WERI-Rb-1 (cell line): ENCODE data around the gene RAET1G.

Experiments used
- DNase-seq: peaks from one replicate; pipeline ENCODE4 v3.0.0-alpha.2; 2020
- H3K27ac ChIP-seq: fragments of 250-450 bp; sonication (Bioruptor Pico); 2 replicates; pipeline ENCODE4 v1.5.1; 2020; ENCODE audit warnings: mild to moderate bottlenecking, moderate library complexity
- H3K27me3 ChIP-seq: fragments of 250-450 bp; sonication (Bioruptor Pico); 2 replicates; pipeline ENCODE4 v1.5.1; 2021; ENCODE audit warnings: mild to moderate bottlenecking, low read depth, moderate library complexity; ENCODE audit not compliant: insufficient read depth, severe bottlenecking
- H3K36me3 ChIP-seq: fragments of 250-450 bp; sonication (Bioruptor Pico); 2 replicates; pipeline ENCODE4 v1.5.1; 2020; ENCODE audit warnings: mild to moderate bottlenecking, moderate library complexity
- H3K4me3 ChIP-seq: 2 replicates; pipeline ENCODE4 v1.5.1; 2011; ENCODE audit warnings: low read depth, mild to moderate bottlenecking, control low read depth, low read length
- H3K9me3 ChIP-seq: fragments of 250-450 bp; sonication (Bioruptor Pico); 2 replicates; pipeline ENCODE4 v1.5.1; 2021; ENCODE audit warnings: mild to moderate bottlenecking, moderate library complexity; ENCODE audit not compliant: severe bottlenecking
- TF ChIP-seq, protein P1 (sequence below): IDR thresholded peaks from 2 replicates; pipeline ENCODE4 v1.5.1; 2011; ENCODE audit warnings: low read depth, mild to moderate bottlenecking, control low read depth, inconsistent platforms, low read length

Gene RAET1G

DNA sequence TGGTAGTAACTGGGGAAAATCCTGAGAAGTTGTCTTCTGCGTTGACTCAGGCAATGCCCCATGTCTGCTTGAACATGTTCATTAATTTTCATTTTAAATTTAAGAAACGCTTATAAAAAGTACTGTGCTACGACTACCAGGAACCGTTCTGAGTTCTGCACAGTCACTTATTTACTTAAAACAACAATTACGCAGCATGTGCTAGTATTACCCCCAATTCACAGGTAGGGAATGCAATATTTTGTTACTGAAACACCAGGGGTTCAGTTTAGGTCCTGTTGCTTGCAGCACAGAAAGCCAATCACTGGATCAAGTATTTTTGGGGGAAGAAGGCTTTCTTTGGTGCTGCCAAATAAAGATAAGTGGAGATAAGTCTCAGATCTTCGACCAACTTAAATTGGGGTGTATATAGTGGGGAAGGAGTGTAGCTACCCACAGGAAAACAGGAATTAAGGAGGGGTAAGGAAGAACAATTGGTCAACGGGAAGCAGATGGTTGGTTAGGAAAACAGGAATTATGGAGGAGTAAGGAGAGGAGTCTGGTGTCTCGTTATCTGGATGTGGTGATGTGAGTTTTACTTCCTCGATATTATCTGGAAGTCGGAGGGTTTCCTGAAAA is 53.5 kb downstream of the RAET1G start:
- no peak for DNase-seq
- TF ChIP-seq, protein P1, sequence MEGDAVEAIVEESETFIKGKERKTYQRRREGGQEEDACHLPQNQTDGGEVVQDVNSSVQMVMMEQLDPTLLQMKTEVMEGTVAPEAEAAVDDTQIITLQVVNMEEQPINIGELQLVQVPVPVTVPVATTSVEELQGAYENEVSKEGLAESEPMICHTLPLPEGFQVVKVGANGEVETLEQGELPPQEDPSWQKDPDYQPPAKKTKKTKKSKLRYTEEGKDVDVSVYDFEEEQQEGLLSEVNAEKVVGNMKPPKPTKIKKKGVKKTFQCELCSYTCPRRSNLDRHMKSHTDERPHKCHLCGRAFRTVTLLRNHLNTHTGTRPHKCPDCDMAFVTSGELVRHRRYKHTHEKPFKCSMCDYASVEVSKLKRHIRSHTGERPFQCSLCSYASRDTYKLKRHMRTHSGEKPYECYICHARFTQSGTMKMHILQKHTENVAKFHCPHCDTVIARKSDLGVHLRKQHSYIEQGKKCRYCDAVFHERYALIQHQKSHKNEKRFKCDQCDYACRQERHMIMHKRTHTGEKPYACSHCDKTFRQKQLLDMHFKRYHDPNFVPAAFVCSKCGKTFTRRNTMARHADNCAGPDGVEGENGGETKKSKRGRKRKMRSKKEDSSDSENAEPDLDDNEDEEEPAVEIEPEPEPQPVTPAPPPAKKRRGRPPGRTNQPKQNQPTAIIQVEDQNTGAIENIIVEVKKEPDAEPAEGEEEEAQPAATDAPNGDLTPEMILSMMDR: no peak
- Histone ChIP-seq H3K9me3 (peaks cover 4% of the 10 kb centered on the region), H3K27me3 (no peaks in the 10 kb centered on the region), H3K36me3 (no peaks in the 10 kb centered on the region), H3K27ac (no peak overlapping the region), H3K4me3 (no peak overlapping the region)

DNA sequence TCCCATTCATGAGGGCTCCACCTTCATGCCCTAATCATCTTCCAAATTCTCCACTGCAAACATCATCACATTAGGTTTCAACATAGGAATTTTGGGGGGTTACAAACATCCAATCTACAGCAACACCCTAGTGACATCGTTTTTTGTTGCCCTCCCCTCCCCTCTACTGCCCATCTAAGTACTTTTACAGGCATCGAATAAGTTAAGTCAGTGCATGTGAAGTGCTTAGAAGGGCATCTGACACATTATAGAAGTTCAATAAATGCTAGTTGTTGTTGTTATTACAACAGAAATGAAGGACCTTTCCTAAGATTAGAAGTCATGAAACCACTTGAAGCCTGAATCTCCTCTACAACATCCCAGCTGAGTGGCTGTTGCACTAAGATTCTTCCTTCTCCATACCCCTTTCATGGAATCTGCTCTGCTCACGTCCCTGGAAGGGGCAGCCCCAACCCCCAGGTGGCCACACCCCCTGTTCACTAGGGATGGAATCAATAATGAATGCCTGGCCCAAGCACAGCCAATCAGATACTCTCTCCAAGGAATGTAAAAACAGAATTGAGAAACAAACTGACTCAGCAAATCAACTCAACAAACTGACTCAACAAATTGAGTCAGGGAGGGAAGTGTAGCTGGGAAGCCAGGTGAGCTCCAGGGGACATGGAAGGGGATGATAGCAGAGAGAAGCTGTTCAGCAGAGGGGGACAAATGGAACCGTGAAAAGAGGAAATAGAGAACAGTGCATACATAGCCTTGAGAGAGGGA is 54.9 kb downstream of the RAET1G start:
- Histone ChIP-seq H3K4me3 (no peak overlapping the region), H3K27ac (no peak overlapping the region), H3K27me3 (no peaks in the 10 kb centered on the region), H3K9me3 (peaks cover 4% of the 10 kb centered on the region), H3K36me3 (no peaks in the 10 kb centered on the region)
- no peak for DNase-seq
- TF ChIP-seq, protein P1: no peak
